ENCODE results near the gene POMT1. TPM values are rescaled to one million over a fixed set of nuclear protein-coding genes. Genes with fewer than 3 reads are reported as not detected.

Gene POMT1
- total and polyA plus RNA-seq, 2 experiments from 2014 or later: 20.2 to 32.4 TPM

DNA sequence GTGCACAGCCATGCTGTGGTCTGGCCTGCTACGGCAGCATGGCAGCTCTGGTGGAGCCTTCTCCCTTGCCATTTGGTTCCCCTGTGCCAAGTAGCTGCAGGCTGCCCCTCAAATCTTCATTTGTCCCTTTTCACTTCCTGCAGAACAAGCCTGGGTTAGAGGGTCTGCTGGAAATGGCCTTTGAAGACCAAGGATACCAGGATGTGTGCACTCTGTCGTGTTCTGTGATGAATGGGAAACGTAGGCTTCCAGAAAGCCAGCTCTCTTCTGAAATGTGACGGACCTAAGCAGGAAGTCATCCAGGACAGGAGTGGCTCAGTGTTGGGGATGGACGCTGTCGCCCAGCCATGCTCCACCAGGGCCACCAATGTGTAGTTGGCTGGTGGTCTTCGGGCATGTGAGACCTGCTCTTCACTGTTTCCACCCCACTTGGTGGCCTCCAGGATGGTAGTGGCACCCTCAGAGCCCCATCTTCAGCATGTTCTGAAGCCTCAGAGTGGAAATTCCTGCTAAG, 3.4 kb upstream of the POMT1 start:
- no peak overlapping the region for H3K4me3 Mint-ChIP-seq
- H4K20me1 ChIP-seq (replicated peaks; ENCODE audit: insufficient read depth): peaks cover 27% of the 10 kb centered on the region
- H3K4me3 ChIP-seq: no peak overlapping the region
- TF ChIP-seq ZNF331 (CRISPR knock-in tag; IDR thresholded peaks at IDR 0.05; ENCODE audit: low read depth) (no peak), EZH2 (IDR thresholded peaks at IDR 0.05; ENCODE audit: low read depth, unreplicated experiment) (no peak), EZH2phosphoT487 (IDR thresholded peaks at IDR 0.05; ENCODE audit: unreplicated experiment) (no peak), NANOG (IDR thresholded peaks at IDR 0.05; ENCODE audit: borderline replicate concordance) (no peak), STAT1 (IDR thresholded peaks at IDR 0.05; ENCODE audit: unreplicated experiment) (no peak)
- TF ChIP-seq, protein P1, sequence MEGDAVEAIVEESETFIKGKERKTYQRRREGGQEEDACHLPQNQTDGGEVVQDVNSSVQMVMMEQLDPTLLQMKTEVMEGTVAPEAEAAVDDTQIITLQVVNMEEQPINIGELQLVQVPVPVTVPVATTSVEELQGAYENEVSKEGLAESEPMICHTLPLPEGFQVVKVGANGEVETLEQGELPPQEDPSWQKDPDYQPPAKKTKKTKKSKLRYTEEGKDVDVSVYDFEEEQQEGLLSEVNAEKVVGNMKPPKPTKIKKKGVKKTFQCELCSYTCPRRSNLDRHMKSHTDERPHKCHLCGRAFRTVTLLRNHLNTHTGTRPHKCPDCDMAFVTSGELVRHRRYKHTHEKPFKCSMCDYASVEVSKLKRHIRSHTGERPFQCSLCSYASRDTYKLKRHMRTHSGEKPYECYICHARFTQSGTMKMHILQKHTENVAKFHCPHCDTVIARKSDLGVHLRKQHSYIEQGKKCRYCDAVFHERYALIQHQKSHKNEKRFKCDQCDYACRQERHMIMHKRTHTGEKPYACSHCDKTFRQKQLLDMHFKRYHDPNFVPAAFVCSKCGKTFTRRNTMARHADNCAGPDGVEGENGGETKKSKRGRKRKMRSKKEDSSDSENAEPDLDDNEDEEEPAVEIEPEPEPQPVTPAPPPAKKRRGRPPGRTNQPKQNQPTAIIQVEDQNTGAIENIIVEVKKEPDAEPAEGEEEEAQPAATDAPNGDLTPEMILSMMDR (conservative IDR thresholded peaks at IDR 0.05; ENCODE audit: low read depth in 2 of 2): no peak
- TF ChIP-seq, protein P2, sequence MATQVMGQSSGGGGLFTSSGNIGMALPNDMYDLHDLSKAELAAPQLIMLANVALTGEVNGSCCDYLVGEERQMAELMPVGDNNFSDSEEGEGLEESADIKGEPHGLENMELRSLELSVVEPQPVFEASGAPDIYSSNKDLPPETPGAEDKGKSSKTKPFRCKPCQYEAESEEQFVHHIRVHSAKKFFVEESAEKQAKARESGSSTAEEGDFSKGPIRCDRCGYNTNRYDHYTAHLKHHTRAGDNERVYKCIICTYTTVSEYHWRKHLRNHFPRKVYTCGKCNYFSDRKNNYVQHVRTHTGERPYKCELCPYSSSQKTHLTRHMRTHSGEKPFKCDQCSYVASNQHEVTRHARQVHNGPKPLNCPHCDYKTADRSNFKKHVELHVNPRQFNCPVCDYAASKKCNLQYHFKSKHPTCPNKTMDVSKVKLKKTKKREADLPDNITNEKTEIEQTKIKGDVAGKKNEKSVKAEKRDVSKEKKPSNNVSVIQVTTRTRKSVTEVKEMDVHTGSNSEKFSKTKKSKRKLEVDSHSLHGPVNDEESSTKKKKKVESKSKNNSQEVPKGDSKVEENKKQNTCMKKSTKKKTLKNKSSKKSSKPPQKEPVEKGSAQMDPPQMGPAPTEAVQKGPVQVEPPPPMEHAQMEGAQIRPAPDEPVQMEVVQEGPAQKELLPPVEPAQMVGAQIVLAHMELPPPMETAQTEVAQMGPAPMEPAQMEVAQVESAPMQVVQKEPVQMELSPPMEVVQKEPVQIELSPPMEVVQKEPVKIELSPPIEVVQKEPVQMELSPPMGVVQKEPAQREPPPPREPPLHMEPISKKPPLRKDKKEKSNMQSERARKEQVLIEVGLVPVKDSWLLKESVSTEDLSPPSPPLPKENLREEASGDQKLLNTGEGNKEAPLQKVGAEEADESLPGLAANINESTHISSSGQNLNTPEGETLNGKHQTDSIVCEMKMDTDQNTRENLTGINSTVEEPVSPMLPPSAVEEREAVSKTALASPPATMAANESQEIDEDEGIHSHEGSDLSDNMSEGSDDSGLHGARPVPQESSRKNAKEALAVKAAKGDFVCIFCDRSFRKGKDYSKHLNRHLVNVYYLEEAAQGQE (IDR thresholded peaks at IDR 0.05; ENCODE audit: unreplicated experiment): no peak
- H3K9me3 Mint-ChIP-seq: no peaks in the 10 kb centered on the region; the same call in 2 of the 3 replicates
- no peaks in the 10 kb centered on the region; the same call in none of the 2 replicates for H3K79me2 ChIP-seq (replicated peaks; ENCODE audit: insufficient read depth)
- H3K27me3 ChIP-seq (ENCODE audit: insufficient read depth): no peaks in the 10 kb centered on the region; the same call in 1 of the 2 replicates
- H3K9me2 ChIP-seq (ENCODE audit: insufficient read depth): no peaks in the 10 kb centered on the region
- H3F3A ChIP-seq (replicated peaks; ENCODE audit: low read depth): peaks cover 60% of the 10 kb centered on the region
- no peak overlapping the region for H3K4me2 ChIP-seq
- H3K4me1 ChIP-seq (ENCODE audit: insufficient read depth): peaks cover 8% of the 10 kb centered on the region; the same call in 1 of the 2 replicates
- H3K27me3 Mint-ChIP-seq (ENCODE audit: insufficient read depth, low read depth, poor library complexity): peaks cover 52% of the 10 kb centered on the region
- H3K27ac ChIP-seq (ENCODE audit: low read depth): 0 out of 2 replicates have a peak overlapping the region, but pooled peaks have one; percentile 72
- H3K4me1 Mint-ChIP-seq: peaks cover 18% of the 10 kb centered on the region
- H3K36me3 Mint-ChIP-seq (ENCODE audit: low read depth): peaks cover 68% of the 10 kb centered on the region
- H2AFZ ChIP-seq: no peak overlapping the region
- peaks cover 41% of the 10 kb centered on the region for H3K36me3 ChIP-seq (ENCODE audit: insufficient read depth)
- no peak overlapping the region for H3K27ac Mint-ChIP-seq
- DNase-seq (ENCODE audit: low spot score): no peak
- no peak for ATAC-seq

DNA sequence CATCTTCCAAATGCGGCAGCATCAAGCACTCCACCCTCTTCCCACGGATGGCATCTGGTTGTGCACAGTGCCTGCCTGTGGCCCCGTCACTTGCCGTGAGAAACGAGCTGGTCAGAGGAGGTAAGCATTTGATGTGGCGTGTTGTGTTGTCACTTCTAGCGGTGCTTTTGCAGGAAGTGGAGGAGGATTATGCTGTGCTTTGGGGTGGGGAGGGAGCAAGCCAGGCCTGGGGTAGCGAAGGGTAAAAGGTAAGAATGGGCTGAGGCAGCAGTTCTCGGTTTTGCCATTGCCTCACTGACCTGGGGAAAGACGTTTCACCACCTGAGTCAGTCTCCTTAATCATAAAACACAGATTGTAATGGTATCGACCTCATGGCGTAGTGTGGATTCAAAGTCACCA, 2.3 kb upstream of the POMT1 start:
- peaks cover 59% of the 10 kb centered on the region for H3K36me3 Mint-ChIP-seq (ENCODE audit: low read depth)
- no peaks in the 10 kb centered on the region; the same call in 2 of the 3 replicates for H3K9me3 Mint-ChIP-seq
- no peak for ATAC-seq
- H3K27me3 Mint-ChIP-seq (ENCODE audit: insufficient read depth, low read depth, poor library complexity): peaks cover 49% of the 10 kb centered on the region
- Histone ChIP-seq H4K20me1 (replicated peaks; ENCODE audit: insufficient read depth) (peaks cover 24% of the 10 kb centered on the region), H2AFZ (no peak overlapping the region), H3F3A (replicated peaks; ENCODE audit: low read depth) (peaks cover 56% of the 10 kb centered on the region), H3K4me1 (ENCODE audit: insufficient read depth) (peaks cover 9% of the 10 kb centered on the region; the same call in 1 of the 2 replicates), H3K27me3 (ENCODE audit: insufficient read depth) (no peaks in the 10 kb centered on the region; the same call in 1 of the 2 replicates), H3K4me2 (no peak overlapping the region), H3K36me3 (ENCODE audit: insufficient read depth) (peaks cover 35% of the 10 kb centered on the region), H3K79me2 (replicated peaks; ENCODE audit: insufficient read depth) (peaks cover 6% of the 10 kb centered on the region), H3K9me2 (ENCODE audit: insufficient read depth) (no peaks in the 10 kb centered on the region), H3K27ac (ENCODE audit: low read depth) (peak overlapping the region; percentile 72; the same call in 1 of the 2 replicates), H3K4me3 (no peak overlapping the region)
- H3K4me3 Mint-ChIP-seq: no peak overlapping the region
- peaks cover 21% of the 10 kb centered on the region for H3K4me1 Mint-ChIP-seq
- peak overlapping the region; percentile 88 for H3K27ac Mint-ChIP-seq
- no peak for DNase-seq (ENCODE audit: low spot score)
- TF ChIP-seq STAT1 (IDR thresholded peaks at IDR 0.05; ENCODE audit: unreplicated experiment) (no peak), JUNB (IDR thresholded peaks at IDR 0.05; ENCODE audit: unreplicated experiment) (no peak), ZNF114 (CRISPR knock-in tag; IDR thresholded peaks at IDR 0.05) (no peak), POLR2AphosphoS5 (IDR thresholded peaks at IDR 0.05; ENCODE audit: low read depth) (no peak; the same call in 1 of the 2 replicates), CREB1 (CRISPR knock-in tag; IDR thresholded peaks at IDR 0.05; ENCODE audit: low read depth) (no peak)

Data from GM23338 (cell line).